Upper lobe of right lung (tissue), 1 donor: ENCODE data around the gene CHCHD6. TPM values are rescaled to one million over a fixed set of nuclear protein-coding genes. Genes with fewer than 3 reads are reported as not detected.

Experiments
- ATAC-seq: fragments of 200-7000 bp; cut with Tn5 transposase; one replicate; pipeline ENCODE4 v1.9.1; 2020; ENCODE audit warnings: mild to moderate bottlenecking, moderate library complexity
- DNase-seq: peaks from one replicate; pipeline ENCODE4 v3.0.0-alpha.2; 2020
- H3K27ac ChIP-seq: fragments of 200-600 bp; one replicate; pipeline ENCODE4 v1.8.0; 2022
- H3K27me3 ChIP-seq: fragments of 200-600 bp; one replicate; pipeline ENCODE4 v1.8.0; 2022; ENCODE audit warnings: mild to moderate bottlenecking
- H3K36me3 ChIP-seq: fragments of 200-600 bp; one replicate; pipeline ENCODE4 v1.8.0; 2022
- H3K4me1 ChIP-seq: fragments of 200-600 bp; one replicate; pipeline ENCODE4 v1.8.0; 2022
- H3K4me3 ChIP-seq: fragments of 200-600 bp; one replicate; pipeline ENCODE4 v1.8.0; 2022; ENCODE audit warnings: mild to moderate bottlenecking
- H3K9me3 ChIP-seq: fragments of 200-600 bp; one replicate; pipeline ENCODE4 v1.8.0; 2022
- intact Hi-C: fragments of 100-400 bp; cut with DNase I; formaldehyde crosslinking; loops from one replicate; pipeline ENCODE4 v1.11.0; 2022
- total RNA-seq: library from RNA; stranded (reverse); fragmentation: NEBNext Ultra II Directional; extraction: Animal tissue kit (Norgen Biotek cat#: 25700); gene quantifications from one replicate; pipeline ENCODE4 v1.2.1, GENCODE V29; 2021
- TF ChIP-seq, protein P1 (sequence below): fragments of 200-600 bp; IDR thresholded peaks from one replicate; pipeline ENCODE4 v1.8.0; 2022; ENCODE audit warnings: antibody characterized with exemption
- donor health status: DM: no; HTN: yes; CAD: no; lungs with severe emphysema.

CHCHD6 gene
- total RNA-seq, 1 donor from 2014 or later = 17.1 TPM

DNA sequence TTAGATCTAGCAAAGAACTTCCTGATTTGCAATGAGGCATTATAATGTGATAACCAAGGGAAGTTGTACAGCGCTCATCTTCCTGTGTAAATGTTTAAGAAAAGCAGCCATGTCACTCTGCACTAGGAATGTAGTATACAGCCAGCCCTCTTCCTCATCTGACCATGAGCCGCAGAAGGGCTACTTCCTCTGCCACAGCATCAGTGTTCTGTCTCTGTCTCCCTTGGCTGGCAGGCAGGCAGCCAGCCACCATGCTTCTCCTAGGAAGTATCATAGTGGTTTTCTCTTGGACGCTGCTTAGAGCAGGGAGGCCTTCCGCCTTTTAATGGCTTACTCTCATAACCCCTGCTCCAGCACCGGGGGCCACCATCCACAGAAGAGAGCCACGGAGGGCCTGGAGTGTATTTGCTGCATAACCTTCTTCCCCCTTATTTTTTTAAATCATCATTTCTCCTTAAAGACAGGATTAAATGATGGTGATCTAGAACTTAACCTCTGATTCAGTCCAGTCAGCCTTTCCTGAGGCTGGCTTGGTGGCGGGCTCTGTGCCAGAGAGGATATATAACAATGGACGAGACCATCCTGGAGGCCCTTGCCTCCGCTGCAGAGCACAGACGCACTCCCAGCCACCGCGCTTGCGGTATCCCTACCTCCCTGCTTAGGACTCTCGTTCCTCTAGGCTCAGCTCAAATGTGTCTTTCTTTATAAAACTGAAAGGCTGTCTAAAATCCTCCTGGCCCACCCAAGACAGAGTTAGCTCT lies 221.6 kb downstream of the CHCHD6 start:
- Histone ChIP-seq H3K27me3 (no peaks in the 10 kb centered on the region), H3K4me1 (peaks cover 41% of the 10 kb centered on the region), H3K27ac (no peak overlapping the region), H3K9me3 (no peaks in the 10 kb centered on the region), H3K36me3 (no peaks in the 10 kb centered on the region), H3K4me3 (no peak overlapping the region)
- TF ChIP-seq, protein P1, sequence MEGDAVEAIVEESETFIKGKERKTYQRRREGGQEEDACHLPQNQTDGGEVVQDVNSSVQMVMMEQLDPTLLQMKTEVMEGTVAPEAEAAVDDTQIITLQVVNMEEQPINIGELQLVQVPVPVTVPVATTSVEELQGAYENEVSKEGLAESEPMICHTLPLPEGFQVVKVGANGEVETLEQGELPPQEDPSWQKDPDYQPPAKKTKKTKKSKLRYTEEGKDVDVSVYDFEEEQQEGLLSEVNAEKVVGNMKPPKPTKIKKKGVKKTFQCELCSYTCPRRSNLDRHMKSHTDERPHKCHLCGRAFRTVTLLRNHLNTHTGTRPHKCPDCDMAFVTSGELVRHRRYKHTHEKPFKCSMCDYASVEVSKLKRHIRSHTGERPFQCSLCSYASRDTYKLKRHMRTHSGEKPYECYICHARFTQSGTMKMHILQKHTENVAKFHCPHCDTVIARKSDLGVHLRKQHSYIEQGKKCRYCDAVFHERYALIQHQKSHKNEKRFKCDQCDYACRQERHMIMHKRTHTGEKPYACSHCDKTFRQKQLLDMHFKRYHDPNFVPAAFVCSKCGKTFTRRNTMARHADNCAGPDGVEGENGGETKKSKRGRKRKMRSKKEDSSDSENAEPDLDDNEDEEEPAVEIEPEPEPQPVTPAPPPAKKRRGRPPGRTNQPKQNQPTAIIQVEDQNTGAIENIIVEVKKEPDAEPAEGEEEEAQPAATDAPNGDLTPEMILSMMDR = no peak
- no peak for DNase-seq
- ATAC-seq = peak; percentile 75
- intact Hi-C loops = no loop called here

DNA sequence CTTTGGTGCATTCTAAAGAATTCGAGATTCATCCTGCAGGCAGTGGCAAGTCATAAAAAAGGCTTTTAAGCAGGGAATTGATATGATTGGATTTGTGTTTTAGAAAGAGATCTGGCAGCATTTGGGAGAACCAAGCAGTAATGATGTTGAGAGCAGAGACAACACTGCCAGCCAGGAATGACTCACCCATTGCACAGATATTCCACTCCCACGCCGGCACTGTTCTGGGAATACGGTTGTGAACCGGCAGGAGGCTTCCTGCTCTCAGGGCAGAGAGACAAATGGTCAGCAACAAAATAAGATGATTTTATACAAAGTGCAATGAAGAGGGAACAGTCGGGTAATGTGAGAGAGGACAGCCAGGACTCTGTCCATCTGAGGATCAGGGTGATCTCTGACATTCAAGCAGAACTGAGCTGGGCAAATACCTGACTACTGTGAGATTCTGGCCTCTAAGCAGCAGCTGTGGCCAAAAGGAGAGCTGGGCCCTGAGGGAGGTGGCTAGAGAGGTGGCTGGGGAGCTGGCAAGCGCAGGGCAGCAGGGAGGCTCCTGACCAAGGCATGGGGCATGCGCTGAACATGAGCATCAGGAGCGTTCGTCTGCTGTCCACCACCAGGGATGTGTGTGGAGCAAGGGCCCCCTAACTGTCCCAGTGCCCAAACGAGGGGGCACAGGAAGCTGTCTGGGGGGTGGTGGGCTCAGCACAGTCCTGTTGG lies 222.8 kb downstream of the CHCHD6 start:
- no peaks in the 10 kb centered on the region for H3K27me3 ChIP-seq
- intact Hi-C loops = no loop called here
- DNase-seq (no peak), ATAC-seq (peak; percentile 6)
- peaks cover 45% of the 10 kb centered on the region for H3K4me1 ChIP-seq
- H3K9me3 ChIP-seq = no peaks in the 10 kb centered on the region
- H3K27ac ChIP-seq = no peak overlapping the region
- no peak overlapping the region for H3K4me3 ChIP-seq
- no peaks in the 10 kb centered on the region for H3K36me3 ChIP-seq
- TF ChIP-seq, protein P1 = no peak

DNA sequence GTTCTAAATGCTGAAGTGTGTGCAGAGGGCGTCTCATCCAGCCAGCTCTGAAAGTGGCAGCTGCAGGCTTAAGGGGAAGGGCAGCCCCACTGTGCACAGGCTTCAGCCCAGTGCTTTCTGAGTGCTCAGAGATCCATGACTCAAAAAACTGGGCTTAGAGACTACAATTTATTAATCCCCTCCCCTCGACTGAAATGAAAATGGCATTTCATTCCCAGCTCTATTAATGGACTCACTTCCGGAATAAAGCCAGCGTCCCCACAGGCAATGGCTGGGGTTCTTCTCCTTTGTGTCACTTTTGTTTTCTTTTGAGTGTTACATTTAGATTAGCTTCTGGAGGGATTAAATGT lies 223.3 kb downstream of the CHCHD6 start:
- Histone ChIP-seq H3K4me1 (peaks cover 46% of the 10 kb centered on the region), H3K36me3 (no peaks in the 10 kb centered on the region), H3K27me3 (no peaks in the 10 kb centered on the region), H3K4me3 (no peak overlapping the region), H3K9me3 (no peaks in the 10 kb centered on the region), H3K27ac (no peak overlapping the region)
- intact Hi-C loops = no loop called here
- TF ChIP-seq, protein P1 = no peak
- DNase-seq = no peak
- no peak for ATAC-seq

DNA sequence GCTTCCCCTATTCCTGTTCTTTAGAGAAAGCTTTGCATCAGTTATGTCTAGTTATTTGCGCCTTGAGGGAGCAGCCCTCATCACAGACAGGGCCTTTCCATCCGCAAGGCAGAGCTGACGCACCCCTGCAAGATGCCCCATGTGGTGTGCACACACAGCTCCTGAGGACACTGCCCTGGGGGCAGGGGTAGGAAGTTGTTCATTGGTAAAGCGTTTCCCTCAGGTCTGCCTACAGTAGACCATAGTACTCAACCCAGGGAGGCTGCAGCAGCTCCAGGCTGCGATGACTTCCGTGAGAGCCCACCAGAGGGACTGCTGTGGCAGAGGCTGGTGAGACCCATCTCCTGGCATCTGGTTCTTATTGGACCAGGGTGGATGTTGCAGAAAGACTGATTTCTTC lies 223.8 kb downstream of the CHCHD6 start:
- Histone ChIP-seq H3K27ac (no peak overlapping the region), H3K4me3 (no peak overlapping the region), H3K4me1 (peaks cover 50% of the 10 kb centered on the region), H3K36me3 (no peaks in the 10 kb centered on the region), H3K9me3 (no peaks in the 10 kb centered on the region), H3K27me3 (no peaks in the 10 kb centered on the region)
- DNase-seq = no peak
- TF ChIP-seq, protein P1 = no peak
- intact Hi-C loops = no loop called here
- no peak for ATAC-seq

DNA sequence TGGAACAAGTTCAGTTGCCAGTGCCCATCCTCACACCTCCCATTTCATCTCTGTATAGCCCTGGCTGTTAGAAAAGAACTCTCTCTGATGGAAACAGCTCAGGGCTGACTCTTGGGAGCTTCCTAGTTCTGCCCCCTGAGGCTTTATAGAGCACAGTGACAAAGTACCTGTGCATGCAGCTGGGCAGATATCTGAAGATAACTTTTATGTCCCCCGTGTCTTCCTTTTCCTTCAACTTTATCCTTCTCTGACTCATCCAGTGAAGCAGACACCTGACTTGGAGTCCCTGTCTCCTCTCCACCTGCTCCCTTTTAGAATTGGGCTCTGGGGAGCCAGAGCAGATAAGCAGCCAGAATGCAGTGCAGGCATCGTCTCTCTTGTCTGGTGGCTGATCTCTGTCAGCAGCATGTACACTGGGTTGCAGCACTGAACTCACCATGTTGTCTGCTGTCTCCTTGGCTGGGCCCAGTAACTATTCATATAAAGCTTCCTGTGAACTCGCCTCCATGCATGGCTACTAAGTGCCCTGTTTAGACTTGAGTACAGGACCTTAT lies 225.0 kb downstream of the CHCHD6 start:
- DNase-seq = no peak
- H3K27ac ChIP-seq = no peak overlapping the region
- no peaks in the 10 kb centered on the region for H3K36me3 ChIP-seq
- H3K4me1 ChIP-seq = peaks cover 50% of the 10 kb centered on the region
- H3K4me3 ChIP-seq = no peak overlapping the region
- TF ChIP-seq, protein P1 = no peak
- intact Hi-C loops = no loop called here
- no peak for ATAC-seq
- H3K27me3 ChIP-seq = no peaks in the 10 kb centered on the region
- no peaks in the 10 kb centered on the region for H3K9me3 ChIP-seq
